A549 (cell line): Measurements from ENCODE around the gene OLIG2.

Source experiments
- ATOH8 ChIP-seq: fragments of 250-450 bp; sonication (Bioruptor Pico); IDR thresholded peaks from 2 replicates; pipeline ENCODE4 v1.5.0; 2020; ENCODE audit warnings: low read depth, mild to moderate bottlenecking, moderate library complexity
- EP300 ChIP-seq, 2 experiments: fragments of >200 bp; sonication (Bioruptor Twin); formaldehyde crosslinking; IDR thresholded peaks; 2 replicates in 1 of 2; 3 replicates in 1 of 2; pipeline ENCODE4 v1.6.1; 2016 to 2017
- ESRRA ChIP-seq: fragments of 150-350 bp; IDR thresholded peaks from 2 replicates; pipeline ENCODE4 v1.6.1; 2014; ENCODE audit warnings: mild to moderate bottlenecking, low read length, borderline replicate concordance
- FOSL2 ChIP-seq, 2 experiments: fragments of 450-650 bp in 1 of 2; fragments of >200 bp in 1 of 2; sonication (Bioruptor Twin) in 1 of 2; formaldehyde crosslinking; IDR thresholded peaks; 2 replicates each; pipeline versions ENCODE4 v1.5.0 to v1.6.1; 2016 to 2020; ENCODE audit warnings: mild to moderate bottlenecking in 1 of 2, moderate library complexity in 1 of 2
- JUN ChIP-seq, 2 experiments: fragments of >200 bp; sonication (Bioruptor Twin); formaldehyde crosslinking; IDR thresholded peaks; 2 replicates in 1 of 2; 3 replicates in 1 of 2; pipeline ENCODE4 v1.6.1; 2016 to 2017
- MAZ ChIP-seq: fragments of 150-350 bp; IDR thresholded peaks from 2 replicates; pipeline ENCODE4 v1.6.1; 2014; ENCODE audit warnings: antibody characterized with exemption, low read depth, low read length, borderline replicate concordance
- NFE2L2 ChIP-seq: fragments of 150-350 bp; conservative IDR thresholded peaks from 2 replicates; pipeline ENCODE4 v1.6.1; 2014; ENCODE audit warnings: low read length
- POLR2A ChIP-seq: IDR thresholded peaks from 2 replicates; pipeline ENCODE4 v1.6.1; 2012; ENCODE audit warnings: mild to moderate bottlenecking, low read length
- REST ChIP-seq: fragments of 200-600 bp; sonication (generic); IDR thresholded peaks from 2 replicates; pipeline ENCODE4 v1.6.1; 2016; ENCODE audit warnings: antibody characterized with exemption, mild to moderate bottlenecking, moderate library complexity
- TF ChIP-seq, protein P1 (sequence below): fragments of >200 bp; sonication (Bioruptor Twin); formaldehyde crosslinking; IDR thresholded peaks from 3 replicates; pipeline ENCODE4 v1.5.1; 2016
- TF ChIP-seq, protein P2 (sequence below): IDR thresholded peaks from 2 replicates; pipeline ENCODE4 v1.6.1; 2012

DNA sequence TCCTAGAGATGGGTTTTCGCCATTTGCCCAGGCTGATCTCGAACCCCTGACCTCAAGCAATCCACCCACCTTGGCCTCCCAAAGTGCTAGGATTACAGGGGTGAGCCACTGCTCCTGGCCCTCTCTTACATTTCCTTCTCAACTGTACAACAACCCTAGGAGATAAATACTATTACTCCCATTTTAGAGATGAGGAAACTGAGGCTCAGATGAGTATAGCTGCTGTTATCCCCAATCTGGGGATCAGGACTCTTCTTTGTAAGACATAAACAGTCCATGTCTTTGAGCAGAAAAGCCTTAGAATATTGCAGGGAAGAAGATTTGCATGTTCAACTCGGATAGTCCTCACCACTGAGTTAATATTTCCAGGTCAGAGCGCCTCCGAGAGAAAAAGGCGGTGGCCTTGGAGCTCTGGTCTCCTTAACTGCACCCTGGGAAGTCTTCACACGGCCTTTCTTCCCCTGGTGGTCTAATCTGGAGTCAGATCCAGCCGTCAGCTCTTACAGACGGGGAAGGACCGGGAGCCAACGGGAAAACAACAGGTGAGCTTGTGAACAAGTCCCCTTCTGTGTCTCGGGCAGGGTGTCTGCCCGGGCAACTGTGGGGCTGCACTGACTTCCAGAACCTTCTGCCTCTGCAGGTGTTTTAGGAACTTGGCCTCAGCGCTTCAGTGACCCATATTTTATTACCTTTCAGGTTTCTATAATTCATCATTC lies 38.3 kb downstream of the OLIG2 start:
- TF ChIP-seq, protein P1, sequence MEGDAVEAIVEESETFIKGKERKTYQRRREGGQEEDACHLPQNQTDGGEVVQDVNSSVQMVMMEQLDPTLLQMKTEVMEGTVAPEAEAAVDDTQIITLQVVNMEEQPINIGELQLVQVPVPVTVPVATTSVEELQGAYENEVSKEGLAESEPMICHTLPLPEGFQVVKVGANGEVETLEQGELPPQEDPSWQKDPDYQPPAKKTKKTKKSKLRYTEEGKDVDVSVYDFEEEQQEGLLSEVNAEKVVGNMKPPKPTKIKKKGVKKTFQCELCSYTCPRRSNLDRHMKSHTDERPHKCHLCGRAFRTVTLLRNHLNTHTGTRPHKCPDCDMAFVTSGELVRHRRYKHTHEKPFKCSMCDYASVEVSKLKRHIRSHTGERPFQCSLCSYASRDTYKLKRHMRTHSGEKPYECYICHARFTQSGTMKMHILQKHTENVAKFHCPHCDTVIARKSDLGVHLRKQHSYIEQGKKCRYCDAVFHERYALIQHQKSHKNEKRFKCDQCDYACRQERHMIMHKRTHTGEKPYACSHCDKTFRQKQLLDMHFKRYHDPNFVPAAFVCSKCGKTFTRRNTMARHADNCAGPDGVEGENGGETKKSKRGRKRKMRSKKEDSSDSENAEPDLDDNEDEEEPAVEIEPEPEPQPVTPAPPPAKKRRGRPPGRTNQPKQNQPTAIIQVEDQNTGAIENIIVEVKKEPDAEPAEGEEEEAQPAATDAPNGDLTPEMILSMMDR, result no peak
- TF ChIP-seq ATOH8 (CRISPR knock-in tag) (no peak), EP300 (IDR thresholded peaks at IDR 0.05) (no peak), JUN (IDR thresholded peaks at IDR 0.05) (no peak), POLR2A (no peak), MAZ (no peak), FOSL2 (IDR thresholded peaks at IDR 0.05) (no peak), FOSL2 (CRISPR knock-in tag; IDR thresholded peaks at IDR 0.05) (no peak), NFE2L2 (no peak), REST (no peak), ESRRA (no peak)
- TF ChIP-seq, protein P2, sequence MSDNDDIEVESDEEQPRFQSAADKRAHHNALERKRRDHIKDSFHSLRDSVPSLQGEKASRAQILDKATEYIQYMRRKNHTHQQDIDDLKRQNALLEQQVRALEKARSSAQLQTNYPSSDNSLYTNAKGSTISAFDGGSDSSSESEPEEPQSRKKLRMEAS, result no peak
